GM12878 (cell line): Measurements from ENCODE around the gene IL22RA2. TPM values are rescaled to one million over a fixed set of nuclear protein-coding genes. Genes with fewer than 3 reads are reported as not detected.

Experiments
- CEBPB ChIP-seq, 2 experiments: fragments of 150-350 bp in 1 of 2; IDR thresholded peaks; 2 replicates each; pipeline ENCODE4 v1.6.1; 2012 to 2014; ENCODE audit warnings: low read depth in 2 of 2, low read length in 2 of 2, borderline replicate concordance in 1 of 2, inconsistent platforms in 1 of 2
- EGR1 ChIP-seq, 2 experiments: IDR thresholded peaks; 1 replicate in 1 of 2; 2 replicates in 1 of 2; pipeline ENCODE4 v1.6.1; 2011 to 2012; ENCODE audit warnings: low read depth in 2 of 2, low read length in 2 of 2, borderline replicate concordance in 1 of 2, mild to moderate bottlenecking in 1 of 2, moderate library complexity in 1 of 2
- FOXK2 ChIP-seq: fragments of 450-650 bp; IDR thresholded peaks from 2 replicates; pipeline ENCODE4 v1.6.1; 2017; ENCODE audit warnings: mild to moderate bottlenecking, moderate library complexity
- HDAC2 ChIP-seq: fragments of 200-600 bp; sonication (generic); IDR thresholded peaks from 2 replicates; pipeline ENCODE4 v1.6.1; 2017
- KAT2A ChIP-seq: conservative IDR thresholded peaks from 2 replicates; pipeline ENCODE4 v1.6.1; 2011; ENCODE audit warnings: low read depth, low read length; ENCODE audit not compliant: control insufficient read depth
- PML ChIP-seq: IDR thresholded peaks from 2 replicates; pipeline ENCODE4 v1.6.1; 2012; ENCODE audit warnings: low read length, inconsistent platforms
- POLR2AphosphoS2 ChIP-seq: IDR thresholded peaks from 2 replicates; pipeline ENCODE4 v1.6.1; 2011; ENCODE audit warnings: low read depth, mild to moderate bottlenecking, low read length, improper control_type of control experiment, moderate library complexity
- SMAD1 ChIP-seq: fragments of 450-650 bp; IDR thresholded peaks from 2 replicates; pipeline ENCODE4 v1.6.1; 2018; ENCODE audit warnings: mild to moderate bottlenecking, low read depth; ENCODE audit not compliant: partially characterized antibody
- SMARCA5 ChIP-seq: fragments of 450-650 bp; IDR thresholded peaks from 2 replicates; pipeline ENCODE4 v1.6.1; 2017; ENCODE audit warnings: mild to moderate bottlenecking
- YBX1 ChIP-seq: fragments of 450-650 bp; IDR thresholded peaks from 2 replicates; pipeline ENCODE4 v1.6.1; 2016; ENCODE audit warnings: antibody characterized with exemption
- ZBTB33 ChIP-seq: fragments of 450-650 bp; IDR thresholded peaks from 2 replicates; pipeline ENCODE4 v1.6.1; 2017; ENCODE audit warnings: mild to moderate bottlenecking
- ZNF384 ChIP-seq: IDR thresholded peaks from 2 replicates; pipeline ENCODE4 v1.6.1; 2012; ENCODE audit warnings: low read depth, mild to moderate bottlenecking, low read length, improper control_type of control experiment, borderline replicate concordance
- ZNF687 ChIP-seq: fragments of 450-650 bp; IDR thresholded peaks from 2 replicates; pipeline ENCODE4 v1.6.1; 2017; ENCODE audit warnings: mild to moderate bottlenecking, moderate library complexity
- ZZZ3 ChIP-seq: IDR thresholded peaks from 2 replicates; pipeline ENCODE4 v1.6.1; 2011; ENCODE audit warnings: low read depth; ENCODE audit not compliant: control insufficient read depth, insufficient read length
- polyA plus RNA-seq, 11 experiments: library from polyadenylated mRNA; depleted of rRNA in 4 of 11; unstranded in 6 of 11; stranded (reverse) in 5 of 11; fragments of >200 nt; fragmentation: Nextera tagmentation in 4 of 11; fragmentation: Illumina TruSeq in 1 of 11; extraction: Ambion mirVana in 4 of 11; extraction: Trizol in 1 of 11; gene quantifications; 1 replicate in 1 of 11; 2 replicates in 10 of 11; pipeline versions ENCODE4 v1.2.1 to v1.2.3, GENCODE V29; 2011 to 2016; ENCODE audit warnings: inconsistent platforms in 2 of 11, missing spikeins in 2 of 11, low read depth in 1 of 11
- total RNA-seq, 4 experiments: library from RNA; depleted of rRNA in 3 of 4; stranded (reverse); fragments of >200 nt in 3 of 4; fragmentation: Illumina TruSeq in 1 of 4; extraction: Trizol in 1 of 4; gene quantifications; 2 replicates each; pipeline versions ENCODE4 v1.2.1 to v1.2.3, GENCODE V29; 2013 to 2021
- TF ChIP-seq, protein P1 (sequence below): IDR thresholded peaks from 2 replicates; pipeline ENCODE4 v1.6.1; 2011; ENCODE audit warnings: borderline replicate concordance, low read depth, mild to moderate bottlenecking, moderate library complexity, mixed read lengths, low read length; ENCODE audit not compliant: insufficient read depth; ENCODE audit errors: extremely low read length
- TF ChIP-seq, protein P2 (sequence below): fragments of 450-650 bp; IDR thresholded peaks from 2 replicates; pipeline ENCODE4 v1.6.1; 2018; ENCODE audit warnings: mild to moderate bottlenecking, low read depth, moderate library complexity; ENCODE audit not compliant: partially characterized antibody
- TF ChIP-seq, protein P3 (sequence below): IDR thresholded peaks from 2 replicates; pipeline ENCODE4 v1.6.1; 2012; ENCODE audit warnings: low read depth, low read length, improper control_type of control experiment
- TF ChIP-seq, protein P4 (sequence below): fragments of 450-650 bp; IDR thresholded peaks from 2 replicates; pipeline ENCODE4 v1.6.1; 2016; ENCODE audit warnings: mild to moderate bottlenecking

Gene IL22RA2
- total and polyA plus RNA-seq, 10 of the 15 experiments (the other 5 are each of a cell fraction or from before 2014, with no cell fraction given) = 0.05 to 0.22 (median 0.09) TPM; not detected in 3

GRCh38 chr6:137122612-137123011 lies 50.8 kb downstream of the IL22RA2 start (continued):
- no peak for TF ChIP-seq ZNF687
- no peak for TF ChIP-seq SMAD1
- TF ChIP-seq PML = no peak
- TF ChIP-seq POLR2AphosphoS2 = no peak
- TF ChIP-seq SMARCA5 = no peak
- TF ChIP-seq YBX1 = no peak
- TF ChIP-seq HDAC2 = no peak
- TF ChIP-seq, protein P1, sequence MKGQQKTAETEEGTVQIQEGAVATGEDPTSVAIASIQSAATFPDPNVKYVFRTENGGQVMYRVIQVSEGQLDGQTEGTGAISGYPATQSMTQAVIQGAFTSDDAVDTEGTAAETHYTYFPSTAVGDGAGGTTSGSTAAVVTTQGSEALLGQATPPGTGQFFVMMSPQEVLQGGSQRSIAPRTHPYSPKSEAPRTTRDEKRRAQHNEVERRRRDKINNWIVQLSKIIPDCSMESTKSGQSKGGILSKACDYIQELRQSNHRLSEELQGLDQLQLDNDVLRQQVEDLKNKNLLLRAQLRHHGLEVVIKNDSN = no peak
- no peak for TF ChIP-seq KAT2A
- TF ChIP-seq ZNF384 = no peak
- no peak for TF ChIP-seq FOXK2
- TF ChIP-seq ZZZ3 = no peak
- no peak for TF ChIP-seq ZBTB33
- TF ChIP-seq, protein P2, sequence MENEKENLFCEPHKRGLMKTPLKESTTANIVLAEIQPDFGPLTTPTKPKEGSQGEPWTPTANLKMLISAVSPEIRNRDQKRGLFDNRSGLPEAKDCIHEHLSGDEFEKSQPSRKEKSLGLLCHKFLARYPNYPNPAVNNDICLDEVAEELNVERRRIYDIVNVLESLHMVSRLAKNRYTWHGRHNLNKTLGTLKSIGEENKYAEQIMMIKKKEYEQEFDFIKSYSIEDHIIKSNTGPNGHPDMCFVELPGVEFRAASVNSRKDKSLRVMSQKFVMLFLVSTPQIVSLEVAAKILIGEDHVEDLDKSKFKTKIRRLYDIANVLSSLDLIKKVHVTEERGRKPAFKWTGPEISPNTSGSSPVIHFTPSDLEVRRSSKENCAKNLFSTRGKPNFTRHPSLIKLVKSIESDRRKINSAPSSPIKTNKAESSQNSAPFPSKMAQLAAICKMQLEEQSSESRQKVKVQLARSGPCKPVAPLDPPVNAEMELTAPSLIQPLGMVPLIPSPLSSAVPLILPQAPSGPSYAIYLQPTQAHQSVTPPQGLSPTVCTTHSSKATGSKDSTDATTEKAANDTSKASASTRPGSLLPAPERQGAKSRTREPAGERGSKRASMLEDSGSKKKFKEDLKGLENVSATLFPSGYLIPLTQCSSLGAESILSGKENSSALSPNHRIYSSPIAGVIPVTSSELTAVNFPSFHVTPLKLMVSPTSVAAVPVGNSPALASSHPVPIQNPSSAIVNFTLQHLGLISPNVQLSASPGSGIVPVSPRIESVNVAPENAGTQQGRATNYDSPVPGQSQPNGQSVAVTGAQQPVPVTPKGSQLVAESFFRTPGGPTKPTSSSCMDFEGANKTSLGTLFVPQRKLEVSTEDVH = no peak
- TF ChIP-seq CEBPB (IDR thresholded peaks at IDR 0.05; ENCODE audit: borderline replicate concordance in 1 of 2, low read depth in 2 of 2, low read length in 2 of 2) = no peak
- no peak for TF ChIP-seq EGR1 (IDR thresholded peaks at IDR 0.05; ENCODE audit: borderline replicate concordance in 1 of 2, low read depth in 2 of 2, low read length in 2 of 2)
- TF ChIP-seq, protein P3, sequence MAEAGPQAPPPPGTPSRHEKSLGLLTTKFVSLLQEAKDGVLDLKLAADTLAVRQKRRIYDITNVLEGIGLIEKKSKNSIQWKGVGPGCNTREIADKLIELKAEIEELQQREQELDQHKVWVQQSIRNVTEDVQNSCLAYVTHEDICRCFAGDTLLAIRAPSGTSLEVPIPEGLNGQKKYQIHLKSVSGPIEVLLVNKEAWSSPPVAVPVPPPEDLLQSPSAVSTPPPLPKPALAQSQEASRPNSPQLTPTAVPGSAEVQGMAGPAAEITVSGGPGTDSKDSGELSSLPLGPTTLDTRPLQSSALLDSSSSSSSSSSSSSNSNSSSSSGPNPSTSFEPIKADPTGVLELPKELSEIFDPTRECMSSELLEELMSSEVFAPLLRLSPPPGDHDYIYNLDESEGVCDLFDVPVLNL = no peak
- TF ChIP-seq, protein P4, sequence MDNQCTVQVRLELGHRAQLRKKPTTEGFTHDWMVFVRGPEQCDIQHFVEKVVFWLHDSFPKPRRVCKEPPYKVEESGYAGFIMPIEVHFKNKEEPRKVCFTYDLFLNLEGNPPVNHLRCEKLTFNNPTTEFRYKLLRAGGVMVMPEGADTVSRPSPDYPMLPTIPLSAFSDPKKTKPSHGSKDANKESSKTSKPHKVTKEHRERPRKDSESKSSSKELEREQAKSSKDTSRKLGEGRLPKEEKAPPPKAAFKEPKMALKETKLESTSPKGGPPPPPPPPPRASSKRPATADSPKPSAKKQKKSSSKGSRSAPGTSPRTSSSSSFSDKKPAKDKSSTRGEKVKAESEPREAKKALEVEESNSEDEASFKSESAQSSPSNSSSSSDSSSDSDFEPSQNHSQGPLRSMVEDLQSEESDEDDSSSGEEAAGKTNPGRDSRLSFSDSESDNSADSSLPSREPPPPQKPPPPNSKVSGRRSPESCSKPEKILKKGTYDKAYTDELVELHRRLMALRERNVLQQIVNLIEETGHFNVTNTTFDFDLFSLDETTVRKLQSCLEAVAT = no peak
